HepG2 (cell line): ENCODE data around the gene VAMP3. TPM values are rescaled to one million over a fixed set of nuclear protein-coding genes. Genes with fewer than 3 reads are reported as not detected.

Source experiments
- ATAC-seq: fragments of 200-7000 bp; cut with Tn5 transposase; 3 replicates; pipeline ENCODE4 v1.9.1; 2020; ENCODE audit warnings: mild to moderate bottlenecking, moderate library complexity
- BruUV-seq: library from RNA; stranded (reverse); fragments of 400-500 nt; replicated peaks from 2 replicates; lab custom pipeline; 2021; lab: Mats Ljungman, UMichigan
- CTCF ChIA-PET: fragments of 300-600 bp; formaldehyde crosslinking; extraction: SDS; loops from one replicate; lab custom pipeline; 2021; ENCODE audit warnings: low total read pairs, inconsistent platforms, low intra/inter-chr PET ratio; lab: Yijun Ruan, JAX
- POLR2A ChIA-PET: fragments of 350-600 bp; sonication (Branson Sonifier 250); formaldehyde crosslinking; loops from one replicate; lab custom pipeline; 2020; ENCODE audit warnings: antibody characterized with exemption, inconsistent platforms; lab: Yijun Ruan, JAX
- DNase-seq: peaks from one replicate; pipeline ENCODE4 v3.0.0-alpha.2; 2015; ENCODE audit warnings: low spot score
- FAIRE-seq: peaks from 3 replicates; lab custom pipeline; 2011; peaks lifted over from hg19 to GRCh38; lab: Jason Lieb, UNC
- H2AFZ ChIP-seq: one replicate; pipeline ENCODE4 v1.6.1; 2011; ENCODE audit warnings: low read length, inconsistent platforms
- H3K27ac ChIP-seq: fragments of 300-600 bp; 3 replicates; pipeline ENCODE4 v1.8.0; 2011; ENCODE audit warnings: mixed run types, mild to moderate bottlenecking, mixed read lengths, low read length, inconsistent platforms; ENCODE audit not compliant: insufficient read depth; ENCODE audit errors: extremely low read length
- H3K27me3 ChIP-seq, 2 experiments: fragments of 200-600 bp in 1 of 2; 2 replicates in 1 of 2; 3 replicates in 1 of 2; pipeline versions ENCODE4 v1.6.0 to v1.8.0; 2011; ENCODE audit warnings: low read length in 2 of 2, mild to moderate bottlenecking in 2 of 2, moderate library complexity in 2 of 2, inconsistent platforms in 1 of 2; ENCODE audit not compliant: insufficient read depth in 2 of 2, control insufficient read depth in 1 of 2
- H3K36me3 ChIP-seq, 2 experiments: fragments of 200-600 bp in 1 of 2; replicated peaks in 1 of 2; 2 replicates in 1 of 2; 3 replicates in 1 of 2; pipeline versions ENCODE4 v1.5.1 to v1.8.0; 2011; ENCODE audit warnings: low read length in 2 of 2, inconsistent platforms in 1 of 2; ENCODE audit not compliant: insufficient read depth in 2 of 2, control insufficient read depth in 1 of 2
- H3K4me1 ChIP-seq: 2 replicates; pipeline ENCODE4 v1.5.1; 2012; ENCODE audit warnings: low read length, inconsistent platforms; ENCODE audit not compliant: insufficient read depth
- H3K4me2 ChIP-seq: 2 replicates; pipeline ENCODE4 v1.6.0; 2011; ENCODE audit warnings: low read depth, low read length, inconsistent platforms
- H3K4me3 ChIP-seq, 3 experiments: fragments of 200-600 bp in 1 of 3; sonication (generic), shearing (Covaris generic) in 1 of 3; replicated peaks in 1 of 3; 2 replicates each; pipeline ENCODE4 v1.5.1; 2011 to 2016; ENCODE audit warnings: low read length in 3 of 3, inconsistent platforms in 2 of 3, low read depth in 2 of 3, mild to moderate bottlenecking in 2 of 3, control low read depth in 1 of 3, mixed read lengths in 1 of 3; ENCODE audit not compliant: insufficient read depth in 1 of 3
- H3K79me2 ChIP-seq: one replicate; pipeline ENCODE4 v1.6.1; 2011; ENCODE audit warnings: low read length, inconsistent platforms; ENCODE audit not compliant: insufficient read depth
- H3K9ac ChIP-seq: 2 replicates; pipeline ENCODE4 v1.6.0; 2011; ENCODE audit warnings: mild to moderate bottlenecking, low read depth, low read length, inconsistent platforms; ENCODE audit not compliant: insufficient read depth
- H3K9me3 ChIP-seq: 2 replicates; pipeline ENCODE4 v1.5.1; 2012; ENCODE audit warnings: mild to moderate bottlenecking, low read length
- H4K20me1 ChIP-seq: 2 replicates; pipeline ENCODE4 v1.6.0; 2011; ENCODE audit warnings: inconsistent platforms, mild to moderate bottlenecking, low read length, moderate library complexity; ENCODE audit not compliant: insufficient read depth
- AGO2 ChIP-seq: fragments of 200-400 bp; formaldehyde crosslinking; optimal IDR thresholded peaks from 2 replicates; pipeline ENCODE3; 2017; ENCODE audit warnings: mild to moderate bottlenecking, low read depth, low read length, moderate library complexity
- ARID2 ChIP-seq: sonication (generic); formaldehyde crosslinking; IDR thresholded peaks from 2 replicates; pipeline ENCODE4 v1.8.1; 2022; ENCODE audit warnings: mild to moderate bottlenecking, missing genetic modification reagents, borderline replicate concordance
- ARID5B ChIP-seq: IDR thresholded peaks from 2 replicates; pipeline ENCODE4 v1.4.0; 2020; ENCODE audit warnings: mild to moderate bottlenecking, missing genetic modification reagents
- BRD4 ChIP-seq: sonication (generic); formaldehyde crosslinking; IDR thresholded peaks from 2 replicates; pipeline ENCODE4 v1.4.0; 2020; ENCODE audit warnings: missing genetic modification reagents
- CEBPG ChIP-seq: IDR thresholded peaks from 2 replicates; pipeline ENCODE4 v1.6.1; 2016
- FOXA3 ChIP-seq: IDR thresholded peaks from 2 replicates; pipeline ENCODE4 v1.6.1; 2016; ENCODE audit warnings: missing genetic modification reagents, missing compliant biosample characterization
- GATAD2A ChIP-seq: IDR thresholded peaks from 2 replicates; pipeline ENCODE4 v1.6.1; 2016
- KLF16 ChIP-seq, 2 experiments: sonication (generic) in 1 of 2; formaldehyde crosslinking in 1 of 2; IDR thresholded peaks; 2 replicates each; pipeline versions ENCODE4 v1.6.1 to v1.8.0; 2016 to 2023; ENCODE audit warnings: missing genetic modification reagents in 2 of 2, missing compliant biosample characterization in 1 of 2
- MAX ChIP-seq: IDR thresholded peaks from 2 replicates; pipeline ENCODE4 v1.6.1; 2012; ENCODE audit warnings: inconsistent platforms
- NR3C1 ChIP-seq: sonication (generic); formaldehyde crosslinking; IDR thresholded peaks from 2 replicates; pipeline ENCODE4 v1.4.0; 2020; ENCODE audit warnings: missing genetic modification reagents
- PATZ1 ChIP-seq: sonication (generic); formaldehyde crosslinking; IDR thresholded peaks from 2 replicates; pipeline ENCODE4 v1.4.0; 2020; ENCODE audit warnings: missing genetic modification reagents
- SMC3 ChIP-seq: IDR thresholded peaks from 2 replicates; pipeline ENCODE4 v1.6.1; 2011; ENCODE audit warnings: low read length, improper control_type of control experiment
- SOX13 ChIP-seq, 3 experiments: fragments of 450-650 bp in 1 of 3; sonication (generic) in 1 of 3; formaldehyde crosslinking in 1 of 3; IDR thresholded peaks in 2 of 3; conservative IDR thresholded peaks in 1 of 3; 2 replicates each; pipeline versions ENCODE4 v1.5.0 to v1.6.1; 2016 to 2020; ENCODE audit warnings: antibody characterized with exemption in 1 of 3, mild to moderate bottlenecking in 1 of 3, missing compliant biosample characterization in 1 of 3, missing genetic modification reagents in 1 of 3, moderate library complexity in 1 of 3
- ZMAT3 ChIP-seq: sonication (generic); formaldehyde crosslinking; conservative IDR thresholded peaks from 2 replicates; pipeline ENCODE4 v1.7.0; 2021; ENCODE audit warnings: missing genetic modification reagents
- ZNF639 ChIP-seq: conservative IDR thresholded peaks from 2 replicates; pipeline ENCODE4 v1.6.1; 2018; ENCODE audit warnings: missing genetic modification reagents
- ZNF737 ChIP-seq: sonication (generic); formaldehyde crosslinking; IDR thresholded peaks from 2 replicates; pipeline ENCODE4 v1.5.0; 2020; ENCODE audit warnings: missing genetic modification reagents, mild to moderate bottlenecking, borderline replicate concordance
- ZNF747 ChIP-seq: sonication (generic); formaldehyde crosslinking; IDR thresholded peaks from 2 replicates; pipeline ENCODE4 v1.8.1; 2023; ENCODE audit warnings: missing genetic modification reagents, mild to moderate bottlenecking, borderline replicate concordance
- ZSCAN21 ChIP-seq: sonication (generic); formaldehyde crosslinking; IDR thresholded peaks from 2 replicates; pipeline ENCODE4 v1.8.0; 2022; ENCODE audit warnings: mild to moderate bottlenecking, missing genetic modification reagents, moderate library complexity, borderline replicate concordance
- WGBS: methylation state at CpG from one replicate; pipeline ENCODE4 v1.1.6; 2017; ENCODE audit warnings: low lambda C conversion rate; 5-methylcytosine and 5-hydroxymethylcytosine counted together
- in situ Hi-C: cut with HindIII; loops from 2 replicates; pipeline ENCODE4 v1.10.0; 2017; ENCODE audit warnings: low pct_unique_long_range_greater_than_20kb; ENCODE audit not compliant: extremely low pct_ligation_motif_present
- intact Hi-C: fragments of 100-400 bp; cut with micrococcal nuclease; formaldehyde crosslinking; loops from one replicate; pipeline ENCODE4 v1.10.0; 2022; ENCODE audit not compliant: unreplicated experiment
- polyA plus RNA-seq, 8 experiments: library from polyadenylated mRNA; depleted of rRNA in 3 of 8; stranded (reverse) in 7 of 8; unstranded in 1 of 8; fragments of >200 nt; fragmentation: Illumina TruSeq in 4 of 8; extraction: Trizol in 4 of 8; gene quantifications; 2 replicates each; pipeline versions ENCODE4 v1.2.1 to v1.2.3, GENCODE V29; 2011 to 2016; ENCODE audit warnings: low read depth in 4 of 8, missing spikeins in 1 of 8, mixed read lengths in 1 of 8; ENCODE audit not compliant: insufficient read depth in 1 of 8
- total RNA-seq, 5 experiments: library from RNA; depleted of rRNA; stranded (reverse); fragments of >200 nt; fragmentation: Illumina TruSeq; extraction: Trizol; gene quantifications; 2 replicates each; pipeline ENCODE4 v1.2.3, GENCODE V29; 2016; ENCODE audit warnings: low read depth in 1 of 5

Gene VAMP3
- total and polyA plus RNA-seq, 2 of the 13 experiments (the other 11 are each of a cell fraction or from before 2014, with no cell fraction given): 75.3 to 88.7 TPM

GRCh38 chr1:7754234-7754633 lies 16.9 kb upstream of the VAMP3 start:
- Histone ChIP-seq H3K4me2 (peak overlapping the region; percentile 25; the same call in 1 of the 2 replicates), H3K27me3 (no peaks in the 10 kb centered on the region), H4K20me1 (no peaks in the 10 kb centered on the region), H3K27ac (no peak overlapping the region), H3K79me2 (no peaks in the 10 kb centered on the region), H3K36me3 (peaks cover 2 to 6% of the 10 kb centered on the region in 2 experiments; a peak in 1 of 5 replicates), H2AFZ (no peak overlapping the region), H3K4me1 (peaks cover 34% of the 10 kb centered on the region), H3K9ac (no peak overlapping the region), H3K9me3 (no peaks in the 10 kb centered on the region), H3K4me3 (no peak overlapping the region)
- ChIA-PET POLR2A (no interaction called here), CTCF (interaction anchor here (1.2 to 9.0 kb wide), 2 partner anchors 85 to 149 kb away, joined by 3 to 226 read pairs; no protein-coding TSS in a partner anchor)
- ATAC-seq: no peak
- BruUV-seq: no TSS peak
- no peak for FAIRE-seq
- DNase-seq: peak; percentile 26
- intact Hi-C loops (loop anchor here (10.0 kb wide), 1 partner anchor 49 kb away; no protein-coding TSS in a partner anchor), in situ Hi-C loops (loop anchor here (5.0 kb wide), 1 partner anchor 82 kb away; no protein-coding TSS in a partner anchor)
- WGBS: 57% methylated on average over 3 of the region's 3 CpGs
- TF ChIP-seq ARID2 (CRISPR knock-in tag) (no peak), ZMAT3 (CRISPR knock-in tag) (no peak), MAX (no peak), BRD4 (CRISPR knock-in tag) (no peak), NR3C1 (CRISPR knock-in tag) (no peak), SOX13 (IDR thresholded peaks at IDR 0.05) (no peak), SOX13 (CRISPR knock-in tag; conservative IDR thresholded peaks at IDR 0.05 in 1 of 2, IDR thresholded peaks at IDR 0.05 in 1 of 2) (peak in 1 of 2 experiments; percentile 79; a peak in 2 of 4 replicates), GATAD2A (CRISPR knock-in tag) (0 out of 2 replicates have a peak, but pooled peaks have one; percentile 10), ARID5B (CRISPR knock-in tag) (0 out of 2 replicates have a peak, but pooled peaks have one; percentile 23), KLF16 (CRISPR knock-in tag; IDR thresholded peaks at IDR 0.05) (0 out of 4 replicates have a peak, but pooled peaks of 1 of the 2 experiments have one; percentile 32), PATZ1 (CRISPR knock-in tag) (peak; percentile 32; the same call in 1 of the 2 replicates), CEBPG (0 out of 2 replicates have a peak, but pooled peaks have one; percentile 15), FOXA3 (CRISPR knock-in tag) (peak; percentile 51; the same call in 1 of the 2 replicates), ZNF737 (CRISPR knock-in tag) (no peak), AGO2 (no peak), ZSCAN21 (CRISPR knock-in tag) (no peak), SMC3 (no peak), ZNF747 (CRISPR knock-in tag) (no peak), ZNF639 (no peak)
